SU-DHL-6 (cell line): ENCODE measurements around the gene SUB1.

ENCODE experiments used
- CTCF ChIP-seq: fragments of 200-600 bp; sonication (generic); IDR thresholded peaks from one replicate; pipeline ENCODE4 v1.5.1; 2017; ENCODE audit warnings: antibody characterized with exemption, mild to moderate bottlenecking, low read length, moderate library complexity; ENCODE audit not compliant: insufficient read depth, poor library complexity, severe bottlenecking
- EZH2phosphoT487 ChIP-seq: fragments of 200-600 bp; sonication (generic), shearing (Covaris generic); conservative IDR thresholded peaks from 2 replicates; pipeline ENCODE4 v1.6.1; 2018; ENCODE audit warnings: mild to moderate bottlenecking, antibody characterized with exemption, low read length, moderate library complexity, mixed read lengths

- TF ChIP-seq CTCF (no peak), EZH2phosphoT487 (no peak)
These were observed 6.6 kb upstream of the SUB1 start for GRCh38 chr5:32578764-32579163.
